Lower leg skin (tissue), 3 donors: Measurements from ENCODE around the gene CA14.

Experiments
- POLR2A ChIP-seq, 2 donors: fragments of 450-650 bp; IDR thresholded peaks; one replicate each; pipeline ENCODE4 v1.6.1; 2016 to 2017; ENCODE audit warnings: antibody characterized with exemption in 2 of 2, mild to moderate bottlenecking in 1 of 2, moderate library complexity in 1 of 2
- TF ChIP-seq, protein P1 (sequence below), 3 donors: fragments of 450-650 bp; IDR thresholded peaks; one replicate each; pipeline ENCODE4 v1.5.1; 2016; ENCODE audit warnings: antibody characterized with exemption in 3 of 3, mild to moderate bottlenecking in 3 of 3, moderate library complexity in 2 of 3

DNA sequence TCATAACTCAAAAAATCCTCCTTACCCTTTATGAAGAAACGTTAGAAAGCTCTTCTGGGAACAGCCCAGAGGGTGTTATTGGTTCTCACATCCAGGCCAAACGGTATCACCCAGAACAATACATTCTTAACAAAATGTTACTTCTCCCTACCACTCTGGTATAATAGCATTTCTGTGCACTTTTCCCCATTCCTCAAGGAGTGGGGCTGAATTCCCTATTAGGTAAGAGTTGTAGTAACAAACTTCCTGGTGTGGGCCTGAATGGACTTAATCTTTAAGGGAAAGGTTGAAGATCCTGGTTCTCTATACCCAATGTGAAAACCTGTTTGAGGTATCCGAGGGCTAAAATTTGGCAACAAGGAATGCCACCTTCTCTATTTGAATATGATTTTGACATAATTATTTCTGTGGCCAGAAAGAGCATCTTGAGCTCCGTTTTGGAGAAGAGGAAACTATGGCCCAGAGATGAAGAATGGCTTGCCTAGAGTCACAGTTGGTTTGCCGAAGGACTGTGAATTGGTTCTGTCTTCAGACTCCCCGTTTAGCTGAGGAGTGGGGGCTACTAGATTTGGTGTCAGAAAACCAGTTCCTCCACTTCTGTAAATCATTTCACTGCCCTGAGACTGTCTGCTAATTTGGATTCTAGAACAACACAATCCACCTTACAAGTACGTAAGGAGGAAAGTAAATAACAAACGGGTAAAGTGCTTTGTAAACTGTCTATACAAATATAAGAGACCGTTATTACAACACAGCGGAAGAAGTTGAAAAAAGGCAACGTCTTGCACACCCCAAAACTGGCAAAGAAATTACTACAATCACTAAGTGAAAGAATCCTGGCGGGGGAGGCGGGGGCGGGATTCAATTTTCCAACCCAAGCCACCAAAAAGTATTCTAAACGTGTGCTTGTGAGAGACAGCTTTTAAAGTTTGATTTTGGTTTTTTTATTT lies 23.9 kb upstream of the CA14 start:
- TF ChIP-seq, protein P1, sequence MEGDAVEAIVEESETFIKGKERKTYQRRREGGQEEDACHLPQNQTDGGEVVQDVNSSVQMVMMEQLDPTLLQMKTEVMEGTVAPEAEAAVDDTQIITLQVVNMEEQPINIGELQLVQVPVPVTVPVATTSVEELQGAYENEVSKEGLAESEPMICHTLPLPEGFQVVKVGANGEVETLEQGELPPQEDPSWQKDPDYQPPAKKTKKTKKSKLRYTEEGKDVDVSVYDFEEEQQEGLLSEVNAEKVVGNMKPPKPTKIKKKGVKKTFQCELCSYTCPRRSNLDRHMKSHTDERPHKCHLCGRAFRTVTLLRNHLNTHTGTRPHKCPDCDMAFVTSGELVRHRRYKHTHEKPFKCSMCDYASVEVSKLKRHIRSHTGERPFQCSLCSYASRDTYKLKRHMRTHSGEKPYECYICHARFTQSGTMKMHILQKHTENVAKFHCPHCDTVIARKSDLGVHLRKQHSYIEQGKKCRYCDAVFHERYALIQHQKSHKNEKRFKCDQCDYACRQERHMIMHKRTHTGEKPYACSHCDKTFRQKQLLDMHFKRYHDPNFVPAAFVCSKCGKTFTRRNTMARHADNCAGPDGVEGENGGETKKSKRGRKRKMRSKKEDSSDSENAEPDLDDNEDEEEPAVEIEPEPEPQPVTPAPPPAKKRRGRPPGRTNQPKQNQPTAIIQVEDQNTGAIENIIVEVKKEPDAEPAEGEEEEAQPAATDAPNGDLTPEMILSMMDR (IDR thresholded peaks at IDR 0.05), result no peak
- no peak for TF ChIP-seq POLR2A (IDR thresholded peaks at IDR 0.05)
